SW480 (cell line): ENCODE measurements around the gene DHCR24.
A peak's percentile ranks its signal among the peaks of the same experiment; 100 is the strongest.
"Not testable (repeated sequence)": the region's sequence is repeated elsewhere in the genome, so short reads cannot be mapped to it uniquely, and the experiment has no call there.

Experiments used
- DNase-seq: peaks from one replicate; pipeline ENCODE4 v3.0.0-alpha.2; 2016; ENCODE audit warnings: low spot score

The DHCR24 gene

GRCh38 chr1:54887665-54888071, 673 bp upstream of the DHCR24 start:
- no peak for DNase-seq

DNA sequence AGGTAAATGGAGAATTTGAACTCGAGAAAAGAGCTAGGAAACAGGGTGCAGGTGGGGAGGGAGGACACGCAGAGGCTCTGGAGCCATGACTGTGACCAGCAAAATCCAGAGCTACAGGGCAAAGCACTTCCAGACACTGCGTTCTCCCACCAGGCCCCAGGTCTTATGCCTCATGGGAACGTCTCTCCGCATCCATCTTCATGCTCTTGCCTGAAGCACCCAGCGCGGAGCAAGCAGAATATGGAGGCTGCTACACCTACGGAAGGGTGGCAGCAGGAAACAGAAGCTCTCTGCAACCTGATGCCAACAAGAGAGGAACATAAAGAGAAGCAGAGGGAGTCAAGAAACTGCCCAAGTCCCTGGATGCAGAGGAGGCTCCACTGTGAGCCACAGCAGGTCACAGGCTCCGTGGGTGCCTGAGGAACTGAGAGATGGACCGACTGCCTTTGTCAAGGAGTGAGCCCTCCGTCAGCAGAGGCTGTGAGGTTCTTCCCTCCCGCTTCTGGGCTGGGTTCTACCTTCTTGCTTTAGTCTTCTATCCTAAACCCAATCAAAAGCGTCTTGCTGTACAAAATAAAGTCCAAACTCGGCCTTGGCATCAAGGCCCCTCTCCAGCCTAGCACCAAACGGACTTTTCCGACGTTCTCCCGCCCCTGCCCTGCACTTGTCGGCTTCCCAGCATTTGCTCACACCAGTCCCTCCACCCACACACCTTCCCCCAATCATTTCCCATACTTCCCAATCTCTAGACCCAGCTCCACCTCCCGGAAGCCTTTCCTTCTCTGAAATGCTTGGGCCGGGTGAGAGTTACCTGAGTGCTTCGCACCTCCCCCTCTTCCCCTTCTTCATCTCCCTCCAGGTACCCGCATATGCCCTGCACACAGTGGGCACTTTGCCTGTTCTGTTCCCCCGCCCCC, 930 bp downstream of the DHCR24 start:
- DNase-seq, result peak; percentile 78

- no peak for DNase-seq
Measured at GRCh38 chr1:54885237-54885679, 1.7 kb downstream of the DHCR24 start.

DNA sequence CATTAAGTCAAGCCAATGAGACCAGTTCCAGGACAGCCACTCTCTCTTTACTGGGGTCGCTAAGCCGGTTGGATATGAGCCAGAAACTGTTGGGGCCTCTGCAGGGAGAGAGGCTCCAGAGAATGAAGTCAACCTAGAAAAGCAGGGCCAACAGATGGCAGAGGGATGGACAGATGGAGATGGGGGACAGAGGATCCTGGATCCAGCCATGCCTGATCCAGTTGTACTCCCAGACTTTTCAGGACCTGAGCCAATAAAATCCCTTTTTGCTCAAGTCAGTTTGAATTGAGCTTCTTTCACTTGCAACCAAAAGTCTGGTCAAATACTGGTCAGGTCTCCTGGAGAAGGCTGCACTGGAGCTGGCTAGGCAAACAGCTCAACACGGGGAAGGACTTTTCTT, 2.2 kb downstream of the DHCR24 start:
- DNase-seq, result no peak

- DNase-seq, result no peak
Measured at GRCh38 chr1:54884135-54884586, 2.8 kb downstream of the DHCR24 start.

GRCh38 chr1:54883349-54884102, 3.5 kb downstream of the DHCR24 start:
- no peak for DNase-seq

DNA sequence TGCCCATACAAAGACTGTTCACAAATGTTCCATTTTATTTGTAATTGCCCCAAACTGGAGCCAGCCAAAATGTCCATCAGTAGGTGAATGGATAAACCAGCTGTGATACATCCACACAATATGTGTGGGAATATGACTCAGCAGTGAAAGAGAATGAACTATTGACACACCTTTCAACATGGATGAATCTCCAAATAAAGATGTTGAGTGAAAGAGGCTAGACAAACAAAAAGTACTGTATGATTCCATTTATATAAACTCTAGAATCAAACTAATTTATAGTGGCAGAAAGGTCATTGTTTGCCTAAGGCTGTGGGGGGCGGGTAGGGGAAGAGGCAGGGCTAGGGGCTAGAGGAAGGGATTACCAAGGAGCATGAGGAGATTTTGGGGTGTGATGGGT, 4.5 kb downstream of the DHCR24 start:
- no peak for DNase-seq

- DNase-seq, result not testable (repeated sequence)
Measured at GRCh38 chr1:54881604-54882003, 5.4 kb downstream of the DHCR24 start.

DNA sequence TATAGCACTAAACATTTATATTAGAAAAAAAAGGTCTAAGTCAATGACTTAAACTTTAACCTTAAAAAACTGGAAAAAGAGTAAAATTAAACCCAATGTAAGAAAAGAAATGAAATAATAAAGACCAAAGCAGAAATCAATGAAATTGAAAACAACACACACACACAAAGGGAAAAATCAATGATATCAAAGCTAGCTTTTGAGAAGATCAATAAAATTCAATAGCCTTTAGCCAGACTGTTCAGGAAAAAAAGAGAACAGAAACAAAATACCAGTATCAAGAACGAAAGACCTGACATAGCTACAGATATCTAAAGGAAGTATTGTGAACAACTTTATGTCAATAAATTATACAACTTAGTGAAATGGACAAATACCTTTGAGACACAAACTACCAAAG, 7.1 kb downstream of the DHCR24 start:
- no peak for DNase-seq

- no peak for DNase-seq
Measured at GRCh38 chr1:54876814-54877213, 10.2 kb downstream of the DHCR24 start.

DNA sequence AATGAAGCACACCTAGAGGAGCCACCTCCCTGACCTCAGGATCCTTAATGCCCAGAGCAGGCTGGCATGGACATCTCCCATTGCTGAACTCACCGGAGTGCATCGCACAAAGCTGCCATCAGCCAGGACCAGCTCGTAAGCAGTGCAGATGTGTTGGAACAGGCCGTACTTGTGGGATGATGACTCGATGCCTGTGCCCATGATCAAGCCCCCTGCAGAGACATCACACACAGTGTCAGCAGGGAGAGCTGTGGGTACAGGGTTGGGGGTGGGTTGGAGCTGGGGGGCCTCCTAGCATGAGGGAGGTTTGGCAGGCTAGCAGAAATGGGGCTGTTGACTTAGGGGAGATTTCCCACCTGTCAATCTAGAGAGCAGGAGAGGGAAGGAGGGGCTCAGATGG, 12.0 kb downstream of the DHCR24 start:
- DNase-seq, result no peak

- DNase-seq, result no peak
Measured at GRCh38 chr1:54874079-54874830, 12.7 kb downstream of the DHCR24 start.

GRCh38 chr1:54872036-54872331, 15.0 kb downstream of the DHCR24 start:
- DNase-seq, result no peak

DNA sequence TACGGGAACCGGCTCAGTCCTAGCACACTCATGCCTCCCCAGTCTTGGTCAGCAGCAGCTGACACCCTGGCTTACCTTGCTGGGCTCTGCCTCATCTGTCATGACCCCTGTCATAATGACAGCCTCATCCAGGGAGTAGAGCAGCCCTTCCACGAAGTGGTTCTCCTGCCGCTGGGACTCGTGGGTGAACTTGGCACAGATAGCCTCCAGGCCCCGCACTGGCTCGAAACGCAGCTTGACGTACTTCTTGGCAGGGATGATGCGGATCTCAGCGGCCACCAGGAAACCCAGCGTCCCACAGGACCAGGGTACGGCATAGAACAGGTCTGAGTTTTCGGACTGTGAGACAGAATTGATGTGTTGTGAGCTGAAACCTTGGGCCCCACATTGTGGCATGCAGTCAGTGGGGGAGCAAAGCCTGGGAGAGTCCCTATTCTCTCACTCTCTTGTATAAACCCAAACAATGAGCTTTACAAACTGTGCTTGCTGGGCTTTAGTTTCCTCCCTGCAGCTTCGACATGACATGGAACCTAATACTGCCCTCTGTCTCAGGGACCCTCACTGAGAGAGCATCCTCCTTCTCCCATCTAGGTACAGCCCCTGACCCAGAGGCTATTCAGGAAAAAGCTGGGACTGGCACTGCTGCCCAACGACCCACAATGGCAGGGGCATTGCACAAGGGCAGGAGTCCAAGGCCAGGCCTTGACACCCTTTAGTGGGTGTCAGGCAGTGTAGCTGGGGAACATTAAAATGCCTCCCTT, 15.5 kb downstream of the DHCR24 start:
- no peak for DNase-seq

- DNase-seq, result no peak
Measured at GRCh38 chr1:54870869-54871268, 16.1 kb downstream of the DHCR24 start.

GRCh38 chr1:54869173-54869851, 17.7 kb downstream of the DHCR24 start:
- no peak for DNase-seq

DNA sequence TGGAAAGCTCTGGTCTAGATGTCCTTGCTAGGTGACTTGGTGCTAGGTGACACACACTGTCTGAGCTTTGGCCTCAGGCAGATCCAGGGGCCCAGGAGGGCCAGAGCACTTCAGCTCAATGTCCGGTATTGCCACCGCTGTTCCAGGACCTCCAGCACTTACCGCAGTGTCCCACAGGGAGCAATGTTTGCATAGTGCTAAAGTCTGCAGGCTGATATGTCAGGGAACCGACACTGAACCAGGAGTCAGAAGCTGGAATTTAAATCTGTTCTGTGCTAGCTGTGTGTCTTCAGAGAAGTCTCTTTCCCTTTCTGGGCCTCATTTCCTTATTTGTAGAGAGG, 19.3 kb downstream of the DHCR24 start:
- DNase-seq, result no peak

- no peak for DNase-seq
Measured at GRCh38 chr1:54866801-54867716, 19.9 kb downstream of the DHCR24 start.

DNA sequence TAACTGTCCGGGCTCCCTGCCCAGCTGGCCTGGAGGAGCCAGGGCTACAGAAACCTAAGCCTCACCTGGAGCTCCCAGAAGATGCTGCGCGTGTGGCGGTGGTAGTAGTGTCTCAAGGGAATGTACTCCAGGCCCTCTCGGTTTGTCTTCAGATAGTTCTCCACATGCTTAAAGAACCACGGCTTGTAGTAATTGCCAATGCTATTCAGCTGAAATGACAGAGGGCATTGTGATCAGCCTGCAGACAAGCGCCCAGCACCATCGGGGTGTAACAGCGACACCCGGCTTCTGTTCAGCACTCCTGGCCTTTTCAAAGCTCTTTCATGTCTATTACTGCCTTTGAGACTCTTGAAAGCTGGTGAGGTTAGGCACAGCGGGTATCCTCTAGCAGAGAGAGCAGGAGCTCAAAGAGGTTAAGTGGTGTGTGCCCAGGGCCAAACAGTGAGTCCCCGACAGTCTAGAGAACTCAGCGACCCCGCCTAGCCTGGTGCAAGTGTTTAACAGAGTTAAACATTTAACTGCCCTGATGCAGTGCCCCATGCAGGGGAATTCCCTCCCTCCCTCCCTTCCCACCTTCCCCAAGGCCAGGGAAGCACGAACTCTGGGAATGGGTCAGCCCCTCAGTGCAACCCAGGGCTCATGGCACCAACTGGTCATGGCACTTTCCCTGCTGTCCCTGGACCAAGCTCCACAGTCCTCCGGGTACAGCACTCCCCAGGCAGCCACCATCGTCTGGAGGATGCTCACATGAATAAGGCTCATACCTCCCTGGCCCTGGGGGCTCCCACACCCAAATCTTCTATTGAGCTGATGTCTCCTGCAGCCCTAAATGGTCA, 21.5 kb downstream of the DHCR24 start:
- DNase-seq, result no peak
